ENCODE results near the gene ADTRP. TPM values are rescaled to one million over a fixed set of nuclear protein-coding genes. Genes with fewer than 3 reads are reported as not detected.
A peak's percentile ranks its signal among the peaks of the same experiment; 100 is the strongest.

Gene ADTRP
- total and polyA plus RNA-seq, 8 donors = 0.65 to 11.4 (median 1.4) TPM

GRCh38 chr6:11729076-11729475 lies 49.5 kb downstream of the ADTRP start:
- DNase-seq = no peak
- Histone ChIP-seq H3K4me3 (no peak overlapping the region), H3K36me3 (no peaks in the 10 kb centered on the region), H3K4me1 (peaks cover 0 to 21% of the 10 kb centered on the region in 2 donors), H3K27ac (no peak overlapping the region), H3K27me3 (no peaks in the 10 kb centered on the region), H3K9me3 (no peaks in the 10 kb centered on the region)
- TF ChIP-seq CTCF (IDR thresholded peaks at IDR 0.05) = no peak
- intact Hi-C loops (cut with DNase I) = no loop called here
- no peak for ATAC-seq

GRCh38 chr6:11727998-11728961 lies 50.3 kb downstream of the ADTRP start:
- Histone ChIP-seq H3K4me3 (no peak overlapping the region), H3K9me3 (no peaks in the 10 kb centered on the region), H3K27me3 (no peaks in the 10 kb centered on the region), H3K4me1 (peaks cover 0 to 21% of the 10 kb centered on the region in 2 donors), H3K36me3 (no peaks in the 10 kb centered on the region), H3K27ac (no peak overlapping the region)
- TF ChIP-seq CTCF (IDR thresholded peaks at IDR 0.05) = no peak
- ATAC-seq (no peak), DNase-seq (no peak)
- intact Hi-C loops (cut with DNase I) = no loop called here

DNA sequence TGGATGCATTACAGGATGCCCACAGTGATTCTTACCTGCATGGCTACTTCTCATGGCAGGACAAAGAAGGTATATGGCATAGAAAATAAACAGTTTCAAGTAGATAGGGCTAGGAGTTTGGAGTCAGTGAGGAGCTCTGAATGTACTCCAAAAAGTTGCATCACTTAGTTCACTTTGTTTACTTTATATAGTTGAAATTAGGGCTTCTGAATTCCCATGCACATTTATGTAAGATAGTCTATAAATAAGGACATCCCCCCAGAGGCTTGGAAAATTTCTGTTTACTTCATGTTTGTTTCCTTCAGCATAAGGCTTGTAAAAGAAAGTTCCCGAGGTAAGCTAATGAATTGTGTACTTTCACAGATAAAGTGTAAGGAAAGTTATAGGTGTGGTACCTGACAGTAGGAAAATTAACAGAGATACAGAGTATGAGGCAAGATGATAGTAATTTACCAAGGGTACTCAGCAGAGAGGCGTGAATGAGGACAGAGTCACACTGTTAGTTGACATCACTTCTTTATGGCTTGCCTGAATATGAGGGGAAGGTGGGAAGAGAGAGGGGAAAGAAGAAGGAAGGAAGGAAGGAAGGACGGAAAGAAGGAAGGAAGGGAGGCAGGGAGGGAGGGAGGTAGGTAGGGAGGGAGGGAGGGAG lies 51.1 kb downstream of the ADTRP start:
- Histone ChIP-seq H3K27ac (no peak overlapping the region), H3K36me3 (no peaks in the 10 kb centered on the region), H3K27me3 (no peaks in the 10 kb centered on the region), H3K4me1 (peaks cover 0 to 18% of the 10 kb centered on the region in 2 donors), H3K4me3 (no peak overlapping the region), H3K9me3 (no peaks in the 10 kb centered on the region)
- ATAC-seq (no peak), DNase-seq (peak in 1 of 4 donors; percentile 49)
- intact Hi-C loops (cut with DNase I) = no loop called here
- no peak for TF ChIP-seq CTCF (IDR thresholded peaks at IDR 0.05)

DNA sequence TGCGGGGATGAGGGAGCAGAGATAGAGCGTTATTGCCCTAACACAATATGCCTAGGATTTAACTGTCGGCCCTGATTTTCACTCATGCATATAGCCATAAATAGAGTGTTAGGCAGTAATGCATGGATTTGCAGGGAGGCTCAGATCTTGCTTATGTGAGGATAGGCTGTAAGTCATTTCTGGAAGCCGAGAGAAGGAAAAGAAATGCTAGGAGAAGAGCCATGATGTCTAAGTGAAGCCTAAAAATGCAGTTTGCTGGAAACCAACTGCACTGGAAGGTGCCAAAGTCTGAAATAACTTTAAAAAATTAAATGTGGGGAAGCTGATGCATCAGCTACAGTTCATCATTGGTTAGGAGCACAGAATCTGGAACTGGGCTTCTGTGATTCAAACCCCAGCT lies 54.3 kb downstream of the ADTRP start:
- intact Hi-C loops (cut with DNase I) = no loop called here
- ATAC-seq (no peak), DNase-seq (no peak)
- TF ChIP-seq CTCF (IDR thresholded peaks at IDR 0.05) = no peak
- H3K36me3 ChIP-seq = no peaks in the 10 kb centered on the region
- no peak overlapping the region for H3K4me3 ChIP-seq
- peaks cover 0 to 6% of the 10 kb centered on the region in 2 donors for H3K4me1 ChIP-seq
- no peaks in the 10 kb centered on the region for H3K27me3 ChIP-seq
- H3K9me3 ChIP-seq = no peaks in the 10 kb centered on the region
- H3K27ac ChIP-seq = no peak overlapping the region
